ENCODE measurements around the gene BCL2L13.
A peak's percentile ranks its signal among the peaks of the same experiment; 100 is the strongest.

The BCL2L13 gene, protein sequence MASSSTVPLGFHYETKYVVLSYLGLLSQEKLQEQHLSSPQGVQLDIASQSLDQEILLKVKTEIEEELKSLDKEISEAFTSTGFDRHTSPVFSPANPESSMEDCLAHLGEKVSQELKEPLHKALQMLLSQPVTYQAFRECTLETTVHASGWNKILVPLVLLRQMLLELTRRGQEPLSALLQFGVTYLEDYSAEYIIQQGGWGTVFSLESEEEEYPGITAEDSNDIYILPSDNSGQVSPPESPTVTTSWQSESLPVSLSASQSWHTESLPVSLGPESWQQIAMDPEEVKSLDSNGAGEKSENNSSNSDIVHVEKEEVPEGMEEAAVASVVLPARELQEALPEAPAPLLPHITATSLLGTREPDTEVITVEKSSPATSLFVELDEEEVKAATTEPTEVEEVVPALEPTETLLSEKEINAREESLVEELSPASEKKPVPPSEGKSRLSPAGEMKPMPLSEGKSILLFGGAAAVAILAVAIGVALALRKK

DNA sequence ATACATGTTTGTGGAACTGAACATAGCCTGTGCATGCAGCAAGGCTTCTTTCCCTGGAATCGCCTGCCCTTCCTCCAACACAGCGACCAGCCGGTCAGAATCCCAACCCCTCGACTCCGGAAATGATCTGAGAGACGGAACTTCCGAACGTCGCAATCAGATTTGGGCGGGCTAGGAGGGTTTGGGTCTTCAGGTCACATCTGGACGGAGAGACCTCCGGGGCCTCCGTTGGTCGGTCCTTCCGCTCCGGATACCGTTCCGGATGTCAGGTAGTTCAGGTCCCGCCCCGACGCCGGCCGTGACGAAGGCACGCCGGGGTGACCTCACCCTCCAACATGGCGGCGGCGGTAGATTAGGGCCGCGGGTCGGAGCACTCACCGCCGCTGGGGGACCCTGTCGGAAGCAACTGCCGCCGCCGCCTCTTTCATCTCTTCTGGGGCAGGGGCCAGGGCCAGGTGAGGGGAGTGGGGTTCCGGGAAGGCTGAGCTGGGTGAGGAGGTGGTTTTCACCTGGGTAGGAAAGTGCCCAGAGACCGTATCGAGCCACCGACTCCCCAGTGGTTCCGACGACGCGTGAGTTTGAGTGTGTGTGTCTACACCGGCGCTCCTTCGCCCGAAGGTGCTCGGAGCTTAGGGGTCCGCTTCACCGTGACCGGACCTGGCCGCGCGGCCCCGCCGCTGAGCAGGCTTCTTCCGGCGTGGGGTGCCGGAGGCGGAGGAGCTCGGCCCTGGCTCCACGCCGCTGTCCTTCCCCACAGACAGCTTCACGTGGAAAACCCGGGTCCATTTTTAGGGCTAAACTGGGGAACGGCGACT lies at the start of gene BCL2L13:
TSS of gene BCL2L13 (plus strand) at position 326 of the 815 bp plus-strand sequence. CDS start 16,955 bp downstream, outside the sequence.
- DNase-seq = peak; percentile 77 to 81

DNA sequence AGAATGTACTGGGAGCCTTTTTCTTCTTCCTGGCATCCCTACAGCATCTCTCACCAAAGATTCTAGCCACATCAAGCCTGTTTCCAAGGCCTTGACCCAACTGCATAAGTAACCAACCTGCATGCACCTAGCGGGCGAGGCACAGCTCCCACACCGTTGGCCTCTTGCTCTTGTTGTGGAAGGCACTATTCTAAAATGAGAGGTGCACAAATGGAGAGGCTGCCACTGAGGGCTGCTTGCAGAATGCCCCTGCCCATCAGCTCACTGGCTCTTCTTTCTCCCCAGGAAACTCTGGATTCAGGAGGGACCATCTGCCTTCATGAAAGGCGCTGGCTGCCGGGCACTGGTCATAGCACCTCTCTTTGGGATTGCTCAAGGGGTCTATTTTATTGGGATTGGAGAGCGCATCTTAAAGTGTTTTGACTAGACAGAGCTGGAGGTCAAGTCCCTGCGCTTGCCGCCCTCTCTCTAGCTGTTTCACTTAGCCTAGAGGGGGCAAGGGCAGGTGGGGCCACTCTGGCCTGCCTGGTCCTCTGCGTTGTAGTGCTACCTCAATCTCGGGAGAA lies 48.7 kb upstream of the BCL2L13 start:
- DNase-seq = no peak

DNA sequence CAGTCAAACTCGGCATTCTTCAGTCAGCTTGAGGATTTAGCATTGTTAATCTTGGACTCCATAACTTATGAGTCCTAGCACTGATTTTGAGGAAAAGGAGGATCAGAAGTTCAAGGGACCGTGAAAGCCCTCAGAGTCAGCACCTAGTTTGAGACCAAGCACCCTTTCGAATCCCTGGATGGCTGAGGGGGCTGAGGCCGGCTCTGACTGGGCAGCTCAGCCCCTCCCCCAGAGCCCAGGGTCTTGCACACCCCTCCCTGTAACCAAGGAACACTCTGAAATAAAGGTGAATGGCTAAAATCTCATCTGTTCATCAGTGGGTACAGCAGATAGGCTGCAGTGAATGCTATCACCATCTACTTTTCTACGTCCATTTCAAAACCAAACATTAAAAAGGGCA lies 48.0 kb upstream of the BCL2L13 start:
- DNase-seq = no peak

DNA sequence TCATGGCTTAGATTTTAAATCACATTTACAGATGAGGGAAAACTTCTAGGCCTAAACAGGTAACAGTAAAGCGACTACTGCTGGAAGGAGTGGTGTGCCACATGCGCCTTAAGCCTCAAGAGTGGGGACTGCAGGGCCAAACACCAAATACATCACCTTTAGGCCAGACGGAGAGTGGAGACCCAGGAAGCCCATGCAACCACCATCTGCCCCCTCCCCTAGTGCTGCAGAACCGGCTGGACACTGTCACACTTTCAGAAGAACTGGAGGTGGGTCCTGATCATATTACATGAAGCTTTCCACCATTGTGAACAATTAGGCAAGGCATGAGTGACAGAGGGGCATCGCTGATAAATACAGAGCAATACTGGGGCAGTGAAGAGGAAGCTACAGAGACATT lies 46.4 kb upstream of the BCL2L13 start:
- DNase-seq = no peak

DNA sequence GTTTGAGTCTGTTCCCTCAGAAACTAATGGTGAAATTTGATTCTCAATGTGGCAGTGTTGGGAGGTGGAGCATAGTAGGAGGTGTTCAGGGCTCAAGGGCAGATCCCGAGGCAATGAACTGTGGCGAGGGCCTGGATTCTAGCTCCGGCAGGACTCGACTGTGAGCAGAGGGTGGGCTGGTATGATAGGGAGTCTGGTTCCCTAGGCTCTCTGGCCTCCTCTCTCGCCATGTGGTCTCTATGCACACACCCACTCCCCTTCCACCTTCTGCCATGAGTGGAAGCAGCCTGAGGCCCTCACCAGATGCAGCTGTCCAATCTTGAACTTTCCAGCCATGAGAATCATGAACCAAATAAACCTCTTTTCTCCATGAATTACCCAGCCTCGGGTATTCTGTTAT lies 42.3 kb upstream of the BCL2L13 start:
- no peak for DNase-seq

DNA sequence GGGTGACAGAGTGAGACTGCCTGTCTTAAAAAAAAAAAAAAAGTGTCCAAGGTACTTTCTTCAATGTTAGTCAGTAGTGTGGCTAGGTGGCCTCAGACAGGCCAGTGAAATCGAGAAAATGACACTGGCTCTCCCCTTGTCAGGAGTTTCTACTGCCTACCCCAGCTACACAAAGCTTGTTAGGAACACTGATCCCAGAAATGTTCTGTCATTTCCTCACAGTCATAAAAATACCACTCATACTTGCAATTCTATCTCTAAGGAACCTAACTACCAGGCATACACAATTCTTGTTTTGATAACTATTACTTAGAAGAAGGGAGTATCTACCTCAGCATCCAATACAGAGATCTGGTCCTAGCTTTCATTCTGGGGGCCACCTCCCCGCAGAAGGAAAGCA lies 41.3 kb upstream of the BCL2L13 start:
- no peak for DNase-seq

DNA sequence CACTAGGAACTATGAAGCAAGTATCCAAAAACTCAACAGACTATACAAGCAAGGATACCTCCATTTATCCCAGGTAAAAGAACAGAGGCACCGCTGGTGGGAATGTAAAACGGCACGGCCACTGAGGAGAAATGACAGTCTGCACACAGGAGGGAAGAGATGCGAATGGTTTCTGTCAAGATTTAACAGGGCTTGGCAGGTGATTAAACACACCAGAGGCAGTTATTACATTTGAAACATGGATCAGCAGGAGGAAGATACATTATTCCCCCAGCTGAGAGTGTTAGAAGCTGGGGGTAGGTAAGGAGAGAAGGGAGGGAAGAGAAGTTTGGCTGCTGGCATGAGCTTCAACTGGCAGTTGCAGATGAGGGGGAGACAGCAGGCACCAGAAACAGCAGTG lies 40.2 kb upstream of the BCL2L13 start:
- no peak for DNase-seq

DNA sequence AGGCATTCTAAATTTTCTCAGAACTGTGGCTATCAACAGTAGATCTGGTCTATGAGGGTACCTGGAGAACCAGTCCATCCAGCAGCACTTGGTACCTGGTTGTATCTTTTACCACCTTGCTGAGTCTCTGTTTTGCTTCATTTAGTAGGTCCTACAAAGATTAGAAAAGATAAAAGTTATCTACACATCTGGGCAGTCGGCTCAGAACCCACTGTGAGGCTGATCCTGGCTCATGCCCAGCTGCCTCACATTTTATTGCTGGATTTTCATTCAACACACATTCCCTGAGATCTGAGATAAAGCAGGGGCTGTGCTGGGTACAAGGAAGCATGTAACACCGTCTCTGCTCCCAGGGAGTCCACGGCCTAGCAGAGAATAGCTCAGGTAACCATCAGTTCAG lies 37.5 kb upstream of the BCL2L13 start:
- no peak for DNase-seq

DNA sequence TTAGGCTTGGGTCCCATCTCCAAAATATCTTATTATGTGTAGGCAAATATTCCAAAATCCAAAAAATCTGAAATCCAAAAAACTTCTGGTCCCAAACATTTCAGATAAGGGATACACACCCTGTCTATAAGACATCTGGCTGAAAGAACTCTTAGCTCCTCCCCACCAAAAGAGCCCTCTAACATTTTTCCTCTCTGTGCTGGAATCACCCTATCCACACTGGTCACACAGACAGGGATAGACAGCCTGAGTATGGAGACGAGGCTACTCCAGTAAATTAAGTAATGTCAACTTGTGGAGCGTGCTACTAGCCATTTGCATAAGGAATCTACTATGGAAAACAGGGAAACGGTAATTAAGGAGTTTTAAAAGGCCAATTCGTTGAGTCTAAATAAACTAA lies 34.9 kb upstream of the BCL2L13 start:
- no peak for DNase-seq

DNA sequence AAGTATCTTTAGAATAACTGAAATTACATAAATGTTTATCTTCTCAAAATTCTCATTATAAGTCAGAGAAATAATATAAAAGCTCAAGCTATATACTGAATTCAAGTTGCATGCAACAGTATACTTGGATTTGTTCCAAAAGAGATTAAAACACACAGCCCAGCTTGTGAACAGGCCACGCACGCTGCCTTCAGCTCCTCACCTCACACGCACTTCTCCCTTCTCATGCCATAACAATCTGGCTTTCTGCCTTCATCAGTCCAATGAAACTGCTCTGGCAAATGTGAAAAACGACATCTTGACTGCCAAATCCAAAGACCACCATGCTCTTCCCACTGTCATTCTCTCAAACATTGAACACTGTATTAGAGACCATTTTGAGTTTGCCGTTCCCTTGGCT lies 32.1 kb upstream of the BCL2L13 start:
- DNase-seq = no peak

DNA sequence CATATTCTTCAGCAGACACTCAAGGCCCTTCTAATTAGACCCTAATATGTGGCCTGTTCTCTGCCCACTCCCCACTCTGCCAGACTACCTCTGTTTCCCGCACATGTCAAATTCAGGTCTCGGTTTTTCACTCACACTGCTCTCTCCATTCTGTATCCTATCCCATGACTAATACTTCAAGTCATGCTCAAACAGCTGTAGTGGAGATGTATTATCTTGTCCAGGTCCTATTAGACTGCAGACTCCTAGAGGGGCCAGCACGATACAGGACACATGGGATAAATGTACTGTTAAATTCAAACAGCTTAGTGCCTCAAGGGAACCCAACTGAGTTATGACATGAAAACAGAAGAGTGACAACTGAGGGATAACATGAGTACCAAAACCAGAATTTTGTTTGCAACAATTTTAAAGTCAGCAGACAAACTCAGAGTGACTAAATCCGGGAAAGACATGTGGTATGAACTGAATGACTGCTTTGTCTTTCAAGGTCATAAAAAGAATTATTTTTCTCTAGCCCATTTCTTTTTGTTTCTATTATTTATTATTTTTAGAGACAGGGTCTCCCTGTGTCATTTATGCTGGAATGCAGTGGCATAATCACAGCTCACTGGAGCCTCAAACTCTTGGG lies 30.6 kb upstream of the BCL2L13 start:
- DNase-seq = no peak

DNA sequence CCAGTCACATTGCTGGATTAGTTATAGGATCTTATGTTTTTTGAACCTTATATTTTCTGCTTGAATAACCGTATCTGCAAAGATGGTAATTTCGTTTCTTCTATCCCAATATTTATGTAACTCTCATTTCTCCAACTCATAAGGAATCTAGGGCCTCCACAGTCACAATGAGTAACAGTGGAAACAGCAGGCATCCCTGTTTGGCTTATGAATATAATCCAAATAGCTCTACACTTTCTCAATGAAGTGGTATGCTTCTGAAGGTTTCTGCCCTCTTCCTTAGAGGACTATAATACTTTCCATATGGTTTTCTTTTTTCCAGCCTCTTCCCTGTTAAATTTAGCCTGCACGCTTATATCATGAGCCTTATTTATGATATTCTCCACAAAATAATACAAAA lies 26.5 kb upstream of the BCL2L13 start:
- no peak for DNase-seq

DNA sequence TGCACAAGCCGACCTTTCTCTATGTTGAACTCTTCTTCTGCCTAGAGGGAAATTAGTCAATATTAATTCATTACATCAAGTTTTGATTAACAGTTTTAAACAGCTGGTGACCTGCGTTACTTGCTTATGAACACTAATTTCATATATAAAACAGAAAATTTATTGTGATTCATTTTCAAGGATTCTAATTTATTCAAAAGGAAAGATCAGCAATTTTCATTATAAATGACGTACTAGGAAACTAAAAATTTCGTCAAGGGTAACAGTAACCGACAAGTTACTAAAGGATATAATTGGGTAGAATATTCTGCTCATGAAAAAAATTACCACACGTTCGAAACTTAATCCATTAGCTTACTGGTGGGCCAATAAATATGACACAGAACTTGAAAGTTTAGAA lies 25.3 kb upstream of the BCL2L13 start:
- DNase-seq = no peak

DNA sequence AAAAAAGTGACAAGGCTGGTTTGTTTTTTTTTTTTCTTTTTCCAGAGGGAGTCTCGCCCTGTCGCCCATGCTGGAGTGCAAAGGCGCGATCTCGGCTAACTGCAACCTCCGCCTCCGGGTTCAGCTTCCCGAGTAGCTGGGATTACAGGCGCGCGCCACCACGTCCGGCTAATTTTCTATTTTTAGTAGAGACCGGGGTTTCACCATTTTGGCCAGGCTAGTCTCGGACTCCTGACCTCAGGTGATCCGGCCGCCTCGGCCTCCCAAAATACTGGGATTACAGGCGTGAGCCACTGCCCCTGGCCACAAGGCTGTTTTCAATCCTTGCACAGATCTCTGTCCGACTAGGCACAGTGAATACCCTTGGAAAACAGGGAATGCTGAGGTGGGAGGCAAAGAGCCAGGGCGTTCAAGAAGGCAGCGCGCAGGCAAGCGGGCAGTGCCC lies 10.6 kb upstream of the BCL2L13 start:
- DNase-seq = peak in 1 of 2 donors; percentile 7

DNA sequence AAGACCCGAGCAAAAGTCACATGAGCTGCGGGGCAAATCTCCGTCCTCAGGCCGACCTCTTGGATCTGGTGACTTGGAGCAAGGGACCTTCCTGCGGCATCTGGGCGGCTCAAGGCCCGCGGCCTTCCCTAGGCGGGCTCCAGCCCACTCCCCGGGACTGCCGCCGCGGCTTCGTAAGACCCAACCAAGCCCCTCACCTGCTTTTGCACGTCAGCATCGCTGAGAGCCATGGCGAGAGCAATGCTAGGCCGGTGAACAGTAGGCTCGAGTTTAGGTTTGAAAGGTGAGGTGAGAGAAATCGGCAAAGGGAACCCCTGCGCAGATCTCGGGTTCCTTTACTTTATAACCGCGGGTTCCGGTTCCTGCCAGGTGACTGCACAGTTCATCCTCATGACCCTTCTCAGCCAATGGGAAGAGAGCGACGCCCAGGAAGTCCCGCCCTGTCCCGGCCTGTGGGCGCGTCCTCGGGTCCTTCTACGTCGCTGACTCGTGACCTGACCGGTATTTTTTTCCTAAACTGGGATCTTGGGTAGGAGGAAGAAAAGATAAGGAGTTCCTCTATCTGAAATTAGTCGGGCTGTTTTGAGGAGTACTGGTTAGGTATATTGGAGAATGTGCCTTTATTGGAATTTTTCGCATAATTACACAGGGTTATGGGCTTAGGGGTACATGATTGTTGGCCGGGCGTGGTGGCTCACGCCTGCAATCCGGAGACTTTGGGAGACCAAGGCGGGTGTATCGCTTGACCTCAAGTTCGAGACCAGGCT lies 10.0 kb upstream of the BCL2L13 start, which contains the start of gene ATP6V1E1:
TSS of gene ATP6V1E1 (minus strand) at position 344 of the 767 bp plus-strand sequence. CDS start at position 230, 114 bp downstream.
- DNase-seq = peak; percentile 96

DNA sequence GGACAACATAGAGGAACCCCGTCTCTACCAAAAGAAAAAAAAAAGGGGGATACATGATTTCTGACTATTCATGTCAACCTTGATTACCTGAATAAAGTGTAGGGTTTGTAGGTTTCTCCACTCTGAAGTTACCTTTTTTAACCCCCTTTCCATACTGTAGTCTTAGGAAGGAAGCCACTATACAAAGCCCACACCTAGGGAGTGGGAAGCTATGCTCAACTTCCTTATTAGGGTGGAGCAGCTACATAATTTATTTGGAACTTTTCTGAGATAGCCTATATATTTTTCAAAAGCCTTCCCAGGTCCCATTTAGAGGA lies 9.4 kb upstream of the BCL2L13 start:
- no peak for DNase-seq

DNA sequence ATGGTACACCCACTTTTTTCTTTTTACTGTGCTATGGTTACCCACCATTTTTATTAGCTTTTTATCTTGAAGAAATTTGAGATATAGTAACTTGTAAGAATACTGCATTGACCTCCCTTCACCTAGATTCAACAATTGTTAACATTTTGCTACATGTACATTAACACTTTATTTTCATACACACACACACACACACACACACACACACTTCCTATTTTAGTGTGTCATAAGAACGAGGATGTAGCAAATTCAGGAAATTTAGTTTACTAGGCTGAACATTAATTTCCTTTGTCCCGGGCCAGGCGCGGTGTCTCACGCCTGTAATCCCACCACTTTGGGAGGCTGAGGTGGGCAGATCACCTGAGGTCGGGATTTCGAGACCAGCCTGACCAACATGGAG lies 8.9 kb upstream of the BCL2L13 start:
- no peak for DNase-seq

DNA sequence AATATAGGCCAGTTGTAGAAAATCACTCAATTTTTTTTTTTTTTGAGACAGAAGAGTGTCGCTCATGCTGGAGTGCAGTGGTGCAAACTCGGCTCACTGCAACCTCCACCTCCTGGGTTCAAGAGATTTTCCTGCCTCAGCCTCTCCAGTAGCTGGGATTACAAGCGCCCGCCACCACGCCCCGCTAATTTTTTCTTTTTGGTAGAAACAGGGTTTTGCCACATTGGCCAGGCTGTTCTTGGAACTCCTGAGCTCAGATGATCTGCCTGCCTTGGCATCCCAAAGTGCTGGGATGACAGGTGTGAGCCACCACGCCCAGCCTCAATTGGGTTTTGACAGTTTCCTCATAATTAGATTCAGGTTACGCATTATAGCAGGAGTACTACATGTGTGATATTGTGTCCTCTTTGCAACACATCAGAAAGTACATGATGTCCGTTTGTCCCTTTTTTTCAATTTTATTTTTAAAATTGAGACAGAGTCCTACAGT lies 7.4 kb upstream of the BCL2L13 start:
- no peak for DNase-seq

DNA sequence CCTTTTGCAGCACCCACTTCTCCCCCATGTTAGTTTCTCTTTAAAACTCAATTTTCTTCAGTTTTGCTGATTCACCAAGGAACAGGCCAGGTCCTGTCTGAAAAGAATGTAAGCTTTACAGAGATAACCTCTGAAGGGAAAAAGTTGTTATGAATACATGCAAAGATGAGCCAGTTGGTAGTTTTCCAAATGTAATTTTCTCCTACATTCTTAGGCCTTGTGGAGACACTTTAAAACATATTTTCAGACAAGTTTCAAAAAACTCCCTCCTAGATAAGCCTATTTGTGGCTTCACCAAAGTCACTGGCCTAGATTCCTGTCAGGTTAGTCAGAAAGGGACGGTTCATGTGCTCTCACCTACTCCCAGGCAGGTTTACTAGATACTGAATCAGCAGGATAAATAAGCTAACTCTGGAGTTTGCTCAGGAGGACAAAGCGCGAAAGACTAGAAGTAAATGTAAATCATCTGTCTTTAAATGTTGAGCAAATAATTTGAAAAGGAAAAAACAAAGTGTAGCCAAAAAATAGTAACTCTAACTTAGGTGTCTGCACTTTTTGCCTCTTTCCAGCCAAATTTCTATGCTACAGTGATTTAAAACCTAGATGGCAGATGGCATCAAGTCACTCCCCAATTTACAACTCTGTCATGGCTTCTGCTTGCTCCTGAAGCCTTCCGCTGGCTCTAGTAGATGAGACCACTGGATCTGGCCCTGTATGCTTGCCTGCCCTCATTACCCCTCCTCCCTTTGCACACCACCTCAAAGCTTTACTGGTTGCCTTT lies 5.2 kb upstream of the BCL2L13 start:
- no peak for DNase-seq

DNA sequence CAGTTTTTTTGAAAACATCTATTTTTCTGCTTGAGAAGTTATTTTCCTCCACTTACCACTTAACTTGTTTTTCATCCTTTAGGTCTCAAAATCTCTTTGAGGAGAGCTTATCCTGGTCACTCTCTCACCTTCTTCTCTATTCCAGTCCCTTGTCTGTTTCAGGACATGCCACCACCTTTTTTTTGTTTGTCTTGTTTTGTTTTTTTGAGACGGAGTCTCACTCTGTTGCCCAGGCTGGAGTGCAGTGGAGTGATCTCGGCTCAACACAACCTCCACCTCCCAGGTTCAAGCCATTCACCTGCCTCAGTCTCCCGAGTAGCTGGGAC lies 4.6 kb upstream of the BCL2L13 start:
- no peak for DNase-seq

DNA sequence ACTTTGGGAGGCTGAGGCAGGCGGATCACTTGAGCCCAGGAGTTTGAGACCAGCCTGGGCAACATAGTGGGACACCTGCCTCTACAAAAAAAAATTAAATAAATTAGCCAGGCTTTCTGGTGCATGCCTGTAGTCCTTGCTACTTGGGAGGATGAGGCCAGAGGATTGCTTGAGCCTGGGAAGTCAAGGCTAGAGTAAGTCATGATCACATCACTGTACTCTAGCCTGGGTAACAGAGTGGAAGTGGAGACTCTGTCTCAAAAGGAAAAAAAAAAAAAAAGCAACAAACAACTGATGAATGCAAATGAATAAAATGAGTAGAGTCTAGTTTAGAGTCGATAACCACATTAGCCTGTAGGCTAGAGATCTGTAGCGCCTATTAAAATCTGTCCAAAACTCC lies 3.9 kb upstream of the BCL2L13 start:
- DNase-seq = no peak
